MCF 10A (cell line): ENCODE results near the gene BTBD2. TPM values are rescaled to one million over a fixed set of nuclear protein-coding genes. Genes with fewer than 3 reads are reported as not detected.
A peak's percentile ranks its signal among the peaks of the same experiment; 100 is the strongest.

Experiments used
- BruUV-seq: library from RNA; stranded (reverse); fragments of 400-500 nt; replicated peaks from 2 replicates; lab custom pipeline; 2021; lab: Mats Ljungman, UMichigan
- CTCF ChIA-PET: fragments of 300-600 bp; sonication (Branson Sonifier 250); formaldehyde crosslinking; extraction: SDS; loops from one replicate; lab custom pipeline; 2021; ENCODE audit warnings: antibody characterized with exemption, inconsistent platforms; lab: Yijun Ruan, JAX
- POLR2A ChIA-PET: fragments of 300-600, 350-650 bp; sonication (Branson Sonifier 250); formaldehyde crosslinking; extraction: SDS; loops from one replicate; lab custom pipeline; 2020; ENCODE audit warnings: antibody characterized with exemption, inconsistent platforms; lab: Yijun Ruan, JAX
- DNase-seq: peaks from one replicate; pipeline ENCODE4 v3.0.0-alpha.2; 2018; ENCODE audit not compliant: unreplicated experiment
- H3K27ac Mint-ChIP-seq: one replicate; pipeline ENCODE4 v1.8.0; 2022; ENCODE audit warnings: mild to moderate bottlenecking, low read depth, mixed read lengths; ENCODE audit not compliant: unreplicated experiment
- H3K27me3 Mint-ChIP-seq: one replicate; pipeline ENCODE4 v1.8.0; 2022; ENCODE audit warnings: mixed read lengths; ENCODE audit not compliant: insufficient read depth, unreplicated experiment
- H3K36me3 Mint-ChIP-seq: one replicate; pipeline ENCODE4 v1.8.0; 2022; ENCODE audit warnings: mild to moderate bottlenecking, moderate library complexity, mixed read lengths; ENCODE audit not compliant: insufficient read depth, unreplicated experiment
- H3K4me1 Mint-ChIP-seq: one replicate; pipeline ENCODE4 v1.8.0; 2022; ENCODE audit warnings: mixed read lengths; ENCODE audit not compliant: insufficient read depth, unreplicated experiment
- H3K4me3 Mint-ChIP-seq: one replicate; pipeline ENCODE4 v1.8.0; 2022; ENCODE audit warnings: mild to moderate bottlenecking, moderate library complexity, mixed read lengths; ENCODE audit not compliant: unreplicated experiment
- H3K9me3 Mint-ChIP-seq: one replicate; pipeline ENCODE4 v1.8.0; 2022; ENCODE audit warnings: mixed read lengths; ENCODE audit not compliant: unreplicated experiment
- intact Hi-C: fragments of 100-400 bp; cut with micrococcal nuclease; formaldehyde crosslinking; loops from 2 replicates; pipeline ENCODE4 v1.14.1; 2022
- total RNA-seq: library from RNA; stranded (reverse); gene quantifications from 2 replicates; pipeline ENCODE4 v1.2.3, GENCODE V29; 2022
- TF ChIP-seq, protein P1 (sequence below): fragments of 200-600 bp; IDR thresholded peaks from one replicate; pipeline ENCODE4 v1.8.0; 2022; ENCODE audit warnings: antibody characterized with exemption, mild to moderate bottlenecking; ENCODE audit not compliant: unreplicated experiment

Gene BTBD2
- total RNA-seq, 1 experiment from 2014 or later, result 53.1 TPM

DNA sequence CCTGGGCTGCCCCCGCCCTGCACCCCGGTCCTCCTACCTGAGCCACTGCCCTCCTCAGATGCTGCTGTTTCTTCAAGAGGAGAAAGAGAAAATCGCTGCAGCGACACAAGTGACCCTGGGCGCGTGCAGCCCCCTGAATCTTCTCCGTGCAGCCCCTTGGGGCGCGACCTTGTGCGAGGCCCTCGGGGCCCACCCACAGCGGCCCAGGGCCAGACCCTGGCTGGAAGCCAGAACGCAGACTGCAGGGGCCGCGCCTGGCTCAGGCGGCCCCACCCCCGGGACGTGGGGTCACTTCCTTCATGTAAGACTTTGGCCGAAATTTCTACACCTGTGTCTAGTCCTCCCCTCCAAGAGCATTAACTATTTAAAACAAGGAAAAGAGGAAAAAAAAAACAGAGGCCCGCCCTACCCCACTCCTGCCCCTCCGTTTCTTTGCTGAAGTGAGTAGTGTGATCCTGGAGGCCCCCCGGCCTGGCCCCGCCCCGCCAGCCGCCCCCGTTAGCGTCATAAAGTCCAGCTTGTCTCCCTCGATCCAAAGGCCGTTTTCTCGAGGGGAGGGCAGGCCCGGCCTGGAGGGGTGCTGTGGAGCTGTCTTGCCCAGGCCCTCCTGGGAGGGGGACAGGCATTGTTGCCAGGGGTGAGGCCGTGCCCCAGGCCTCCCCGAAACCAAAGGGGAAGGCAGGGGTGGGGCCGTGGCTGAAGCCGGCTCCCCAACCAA is 35.3 kb downstream of the BTBD2 start:
- POLR2A ChIA-PET, result interaction anchor here (1.5 kb wide), 1 partner anchor 8 kb away, joined by 4 read pairs; no protein-coding TSS in a partner anchor
- H3K4me1 Mint-ChIP-seq, result no peaks in the 10 kb centered on the region
- DNase-seq, result no peak
- intact Hi-C loops, result no loop called here
- no peak overlapping the region for H3K4me3 Mint-ChIP-seq
- TSS peak; percentile 46 for BruUV-seq
- no peaks in the 10 kb centered on the region for H3K9me3 Mint-ChIP-seq
- H3K27me3 Mint-ChIP-seq, result no peaks in the 10 kb centered on the region
- TF ChIP-seq, protein P1, sequence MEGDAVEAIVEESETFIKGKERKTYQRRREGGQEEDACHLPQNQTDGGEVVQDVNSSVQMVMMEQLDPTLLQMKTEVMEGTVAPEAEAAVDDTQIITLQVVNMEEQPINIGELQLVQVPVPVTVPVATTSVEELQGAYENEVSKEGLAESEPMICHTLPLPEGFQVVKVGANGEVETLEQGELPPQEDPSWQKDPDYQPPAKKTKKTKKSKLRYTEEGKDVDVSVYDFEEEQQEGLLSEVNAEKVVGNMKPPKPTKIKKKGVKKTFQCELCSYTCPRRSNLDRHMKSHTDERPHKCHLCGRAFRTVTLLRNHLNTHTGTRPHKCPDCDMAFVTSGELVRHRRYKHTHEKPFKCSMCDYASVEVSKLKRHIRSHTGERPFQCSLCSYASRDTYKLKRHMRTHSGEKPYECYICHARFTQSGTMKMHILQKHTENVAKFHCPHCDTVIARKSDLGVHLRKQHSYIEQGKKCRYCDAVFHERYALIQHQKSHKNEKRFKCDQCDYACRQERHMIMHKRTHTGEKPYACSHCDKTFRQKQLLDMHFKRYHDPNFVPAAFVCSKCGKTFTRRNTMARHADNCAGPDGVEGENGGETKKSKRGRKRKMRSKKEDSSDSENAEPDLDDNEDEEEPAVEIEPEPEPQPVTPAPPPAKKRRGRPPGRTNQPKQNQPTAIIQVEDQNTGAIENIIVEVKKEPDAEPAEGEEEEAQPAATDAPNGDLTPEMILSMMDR, result no peak
- CTCF ChIA-PET, result no interaction called here
- peaks cover 66% of the 10 kb centered on the region for H3K36me3 Mint-ChIP-seq
- no peak overlapping the region for H3K27ac Mint-ChIP-seq

DNA sequence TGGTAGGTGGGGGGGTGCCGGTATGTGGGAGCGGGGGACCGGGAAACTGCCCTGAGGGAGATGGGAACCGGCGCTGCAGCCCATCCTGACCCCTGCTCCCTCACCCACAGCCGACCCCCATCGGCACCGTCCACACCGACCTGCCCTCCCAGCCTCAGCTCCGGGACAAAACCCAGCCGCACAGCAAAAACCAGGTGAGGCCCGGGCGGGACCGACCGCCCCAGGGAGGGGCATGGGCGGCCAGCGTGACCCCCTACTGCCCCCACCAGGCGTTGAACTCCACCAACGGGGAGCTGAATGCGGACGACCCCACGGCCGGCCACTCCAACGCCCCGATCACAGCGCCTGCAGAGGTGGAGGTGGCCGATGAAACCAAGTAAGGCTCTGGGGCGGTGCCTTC is 35.9 kb downstream of the BTBD2 start:
- H3K27me3 Mint-ChIP-seq, result no peaks in the 10 kb centered on the region
- no peak for DNase-seq
- ChIA-PET POLR2A (no interaction called here), CTCF (no interaction called here)
- no peaks in the 10 kb centered on the region for H3K4me1 Mint-ChIP-seq
- intact Hi-C loops, result no loop called here
- no peaks in the 10 kb centered on the region for H3K9me3 Mint-ChIP-seq
- BruUV-seq, result no TSS peak
- H3K36me3 Mint-ChIP-seq, result peaks cover 63% of the 10 kb centered on the region
- no peak overlapping the region for H3K4me3 Mint-ChIP-seq
- H3K27ac Mint-ChIP-seq, result no peak overlapping the region
- TF ChIP-seq, protein P1, result no peak

DNA sequence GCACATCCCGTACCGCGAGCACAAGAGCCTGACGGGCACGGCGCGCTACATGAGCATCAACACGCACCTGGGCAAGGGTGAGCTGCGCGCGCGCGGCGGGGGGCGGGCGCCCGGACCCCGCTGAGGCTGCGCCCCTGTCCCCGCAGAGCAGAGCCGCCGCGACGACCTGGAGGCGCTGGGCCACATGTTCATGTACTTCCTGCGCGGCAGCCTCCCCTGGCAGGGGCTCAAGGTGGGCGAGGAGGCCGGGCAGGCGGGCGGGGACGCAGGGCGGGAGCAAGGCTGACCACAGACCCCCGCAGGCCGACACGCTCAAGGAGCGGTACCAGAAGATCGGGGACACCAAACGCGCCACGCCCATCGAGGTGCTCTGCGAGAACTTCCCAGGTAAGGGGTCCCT is 36.5 kb downstream of the BTBD2 start:
- BruUV-seq, result no TSS peak
- Mint-ChIP-seq H3K27ac (no peak overlapping the region), H3K9me3 (no peaks in the 10 kb centered on the region), H3K36me3 (peaks cover 57% of the 10 kb centered on the region), H3K27me3 (no peaks in the 10 kb centered on the region), H3K4me3 (no peak overlapping the region), H3K4me1 (no peaks in the 10 kb centered on the region)
- intact Hi-C loops, result no loop called here
- DNase-seq, result no peak
- CTCF ChIA-PET, result no interaction called here
- TF ChIP-seq, protein P1, result no peak
- POLR2A ChIA-PET, result no interaction called here

DNA sequence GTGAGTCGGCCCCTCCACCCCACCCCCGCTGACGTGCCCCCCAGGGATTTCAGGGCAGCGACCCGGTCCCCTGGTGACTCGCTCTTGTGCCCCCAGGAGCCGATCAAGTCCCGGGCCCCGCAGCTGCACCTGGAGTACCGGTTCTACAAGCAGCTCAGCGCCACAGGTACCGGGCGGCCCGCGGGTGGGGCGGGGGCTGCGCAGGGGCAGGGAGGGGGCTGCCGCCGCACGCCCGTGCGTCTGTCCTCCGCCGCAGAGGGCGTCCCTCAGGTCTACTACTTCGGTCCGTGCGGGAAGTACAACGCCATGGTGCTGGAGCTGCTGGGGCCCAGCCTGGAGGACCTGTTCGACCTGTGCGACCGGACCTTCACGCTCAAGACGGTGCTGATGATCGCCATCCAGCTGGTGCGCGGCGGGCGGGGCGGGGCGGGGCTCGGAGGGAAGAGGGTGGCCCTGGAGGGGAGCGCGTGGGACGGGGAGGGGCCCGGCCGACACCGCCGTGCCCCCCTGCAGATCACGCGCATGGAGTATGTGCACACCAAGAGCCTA is 37.1 kb downstream of the BTBD2 start:
- TF ChIP-seq, protein P1, result no peak
- Mint-ChIP-seq H3K4me3 (no peak overlapping the region), H3K27ac (no peak overlapping the region), H3K36me3 (peaks cover 52% of the 10 kb centered on the region), H3K27me3 (no peaks in the 10 kb centered on the region), H3K4me1 (no peaks in the 10 kb centered on the region), H3K9me3 (no peaks in the 10 kb centered on the region)
- DNase-seq, result no peak
- no TSS peak for BruUV-seq
- CTCF ChIA-PET, result no interaction called here
- POLR2A ChIA-PET, result no interaction called here
- intact Hi-C loops, result no loop called here
